Stomach smooth muscle (tissue), 2 donors: ENCODE results near the gene RNLS.

Experiments
- H3K27ac ChIP-seq: one replicate; pipeline ENCODE4 v1.7.0; 2013; ENCODE audit warnings: mild to moderate bottlenecking, low read length, inconsistent platforms
- H3K27me3 ChIP-seq, 2 donors: one replicate each; pipeline ENCODE4 v1.7.0; 2013; ENCODE audit warnings: low read length in 2 of 2; ENCODE audit not compliant: insufficient read depth in 2 of 2, control insufficient read depth in 1 of 2
- H3K36me3 ChIP-seq, 2 donors: one replicate each; pipeline ENCODE4 v1.7.0; 2013; ENCODE audit warnings: low read length in 2 of 2; ENCODE audit not compliant: control insufficient read depth in 2 of 2, insufficient read depth in 2 of 2
- H3K4me1 ChIP-seq: one replicate; pipeline ENCODE4 v1.7.0; 2013; ENCODE audit warnings: low read length; ENCODE audit not compliant: control insufficient read depth, insufficient read depth
- H3K4me3 ChIP-seq, 2 donors: one replicate each; pipeline ENCODE4 v1.7.0; 2013; ENCODE audit warnings: low read length in 2 of 2
- H3K9ac ChIP-seq, 2 donors: one replicate each; pipeline ENCODE4 v1.7.0; 2013; ENCODE audit warnings: low read length in 2 of 2, mild to moderate bottlenecking in 1 of 2
- H3K9me3 ChIP-seq, 2 donors: one replicate each; pipeline ENCODE4 v1.7.0; 2013; ENCODE audit warnings: low read length in 2 of 2; ENCODE audit not compliant: control insufficient read depth in 2 of 2
- donor health status: healthy.
- donor health status: Pancreatic carcinoma.

The RNLS gene

GRCh38 chr10:88523739-88524400 is 59.2 kb downstream of the RNLS start:
- no peak overlapping the region for H3K9ac ChIP-seq
- H3K27ac ChIP-seq: no peak overlapping the region
- H3K36me3 ChIP-seq: no peaks in the 10 kb centered on the region
- no peaks in the 10 kb centered on the region for H3K9me3 ChIP-seq
- H3K4me1 ChIP-seq: no peaks in the 10 kb centered on the region
- no peak overlapping the region for H3K4me3 ChIP-seq
- no peaks in the 10 kb centered on the region for H3K27me3 ChIP-seq

- Histone ChIP-seq H3K9me3 (no peaks in the 10 kb centered on the region), H3K9ac (no peak overlapping the region), H3K27ac (no peak overlapping the region), H3K36me3 (no peaks in the 10 kb centered on the region), H3K4me3 (no peak overlapping the region), H3K27me3 (no peaks in the 10 kb centered on the region), H3K4me1 (no peaks in the 10 kb centered on the region)
Measured at GRCh38 chr10:88522715-88523114, 60.4 kb downstream of the RNLS start.

- no peaks in the 10 kb centered on the region for H3K9me3 ChIP-seq
- no peaks in the 10 kb centered on the region for H3K27me3 ChIP-seq
- no peaks in the 10 kb centered on the region for H3K36me3 ChIP-seq
- H3K4me3 ChIP-seq: no peak overlapping the region
- H3K9ac ChIP-seq: no peak overlapping the region
- no peak overlapping the region for H3K27ac ChIP-seq
- no peaks in the 10 kb centered on the region for H3K4me1 ChIP-seq
Measured at GRCh38 chr10:88521791-88522190, 61.3 kb downstream of the RNLS start.

GRCh38 chr10:88515235-88515634 is 67.9 kb downstream of the RNLS start:
- no peak overlapping the region for H3K9ac ChIP-seq
- no peaks in the 10 kb centered on the region for H3K27me3 ChIP-seq
- H3K27ac ChIP-seq: no peak overlapping the region

GRCh38 chr10:88512599-88512998 is 70.5 kb downstream of the RNLS start:
- Histone ChIP-seq H3K4me3 (no peak overlapping the region), H3K4me1 (no peaks in the 10 kb centered on the region), H3K27me3 (no peaks in the 10 kb centered on the region), H3K9me3 (no peaks in the 10 kb centered on the region), H3K9ac (no peak overlapping the region), H3K36me3 (no peaks in the 10 kb centered on the region), H3K27ac (no peak overlapping the region)

More at GRCh38 chr10:88515235-88515634, 67.9 kb downstream of the RNLS start:
- H3K4me3 ChIP-seq: no peak overlapping the region
- no peaks in the 10 kb centered on the region for H3K4me1 ChIP-seq
- no peaks in the 10 kb centered on the region for H3K36me3 ChIP-seq
- no peaks in the 10 kb centered on the region for H3K9me3 ChIP-seq

- Histone ChIP-seq H3K4me1 (no peaks in the 10 kb centered on the region), H3K36me3 (no peaks in the 10 kb centered on the region), H3K9ac (no peak overlapping the region), H3K27ac (no peak overlapping the region), H3K4me3 (no peak overlapping the region), H3K9me3 (no peaks in the 10 kb centered on the region), H3K27me3 (no peaks in the 10 kb centered on the region)
Measured at GRCh38 chr10:88508796-88509195, 74.3 kb downstream of the RNLS start.

- H3K27me3 ChIP-seq: no peaks in the 10 kb centered on the region
- no peak overlapping the region for H3K9ac ChIP-seq
- no peaks in the 10 kb centered on the region for H3K36me3 ChIP-seq
- no peaks in the 10 kb centered on the region for H3K4me1 ChIP-seq
- H3K9me3 ChIP-seq: no peaks in the 10 kb centered on the region
- H3K27ac ChIP-seq: no peak overlapping the region
- H3K4me3 ChIP-seq: no peak overlapping the region
Measured at GRCh38 chr10:88507826-88508453, 75.2 kb downstream of the RNLS start.

- Histone ChIP-seq H3K9ac (no peak overlapping the region), H3K36me3 (no peaks in the 10 kb centered on the region), H3K27me3 (no peaks in the 10 kb centered on the region), H3K4me3 (no peak overlapping the region), H3K4me1 (no peaks in the 10 kb centered on the region), H3K27ac (no peak overlapping the region), H3K9me3 (no peaks in the 10 kb centered on the region)
Measured at GRCh38 chr10:88507404-88507803, 75.7 kb downstream of the RNLS start.

- Histone ChIP-seq H3K36me3 (no peaks in the 10 kb centered on the region), H3K27me3 (no peaks in the 10 kb centered on the region), H3K4me1 (no peaks in the 10 kb centered on the region), H3K27ac (no peak overlapping the region), H3K9me3 (no peaks in the 10 kb centered on the region), H3K9ac (no peak overlapping the region), H3K4me3 (no peak overlapping the region)
Measured at GRCh38 chr10:88505680-88506215, 77.4 kb downstream of the RNLS start.

GRCh38 chr10:88505265-88505664 is 77.9 kb downstream of the RNLS start:
- H3K36me3 ChIP-seq: no peaks in the 10 kb centered on the region
- H3K27me3 ChIP-seq: no peaks in the 10 kb centered on the region
- H3K27ac ChIP-seq: no peak overlapping the region
- no peaks in the 10 kb centered on the region for H3K9me3 ChIP-seq
- H3K4me3 ChIP-seq: no peak overlapping the region
- no peak overlapping the region for H3K9ac ChIP-seq
- H3K4me1 ChIP-seq: no peaks in the 10 kb centered on the region

- no peak overlapping the region for H3K4me3 ChIP-seq
- no peak overlapping the region for H3K27ac ChIP-seq
- H3K9me3 ChIP-seq: no peaks in the 10 kb centered on the region
- H3K4me1 ChIP-seq: no peaks in the 10 kb centered on the region
- H3K27me3 ChIP-seq: no peaks in the 10 kb centered on the region
- no peak overlapping the region for H3K9ac ChIP-seq
- no peaks in the 10 kb centered on the region for H3K36me3 ChIP-seq
Measured at GRCh38 chr10:88500656-88501055, 82.5 kb downstream of the RNLS start.
